ENCODE measurements around the gene BLNK.
"Not testable (repeated sequence)": the region's sequence is repeated elsewhere in the genome, so short reads cannot be mapped to it uniquely, and the experiment has no call there.

The BLNK gene

GRCh38 chr10:96205580-96205979, 65.8 kb downstream of the BLNK start:
- ChIA-PET CTCF (interaction anchor here (9.3 kb wide), 1 partner anchor 23 kb away, joined by 54 read pairs; no protein-coding TSS in a partner anchor), POLR2A (no interaction called here)
- DNase-seq (ENCODE audit: extremely low spot score): no peak
- TF ChIP-seq CTCF (IDR thresholded peaks at IDR 0.05; ENCODE audit: control extremely low read depth, extremely low read depth, low read depth, missing control alignments): no peak

GRCh38 chr10:96201525-96201924, 69.8 kb downstream of the BLNK start:
- TF ChIP-seq CTCF (IDR thresholded peaks at IDR 0.05; ENCODE audit: control extremely low read depth, extremely low read depth, low read depth, missing control alignments): no peak
- ChIA-PET POLR2A (no interaction called here), CTCF (no interaction called here)
- no peak for DNase-seq (ENCODE audit: extremely low spot score)

GRCh38 chr10:96189505-96189904, 81.9 kb downstream of the BLNK start:
- POLR2A ChIA-PET: not testable (repeated sequence)

GRCh38 chr10:96188916-96189315, 82.5 kb downstream of the BLNK start:
- ChIA-PET POLR2A (no interaction called here), CTCF (no interaction called here)
- no peak for DNase-seq (ENCODE audit: extremely low spot score)
- TF ChIP-seq CTCF (IDR thresholded peaks at IDR 0.05; ENCODE audit: control extremely low read depth, extremely low read depth, low read depth, missing control alignments): no peak

More at GRCh38 chr10:96189505-96189904, 81.9 kb downstream of the BLNK start:
- DNase-seq (ENCODE audit: extremely low spot score); CTCF ChIA-PET: not testable (repeated sequence)

- DNase-seq (ENCODE audit: extremely low spot score): no peak
- CTCF ChIA-PET: interaction anchor here (2.8 kb wide), 1 partner anchor 41 kb away, joined by 6 read pairs; no protein-coding TSS in a partner anchor
- no peak for TF ChIP-seq CTCF (IDR thresholded peaks at IDR 0.05; ENCODE audit: control extremely low read depth, extremely low read depth, low read depth, missing control alignments)
- POLR2A ChIA-PET: no interaction called here
Measured at GRCh38 chr10:96188421-96188820, 82.9 kb downstream of the BLNK start.

GRCh38 chr10:96176985-96177384, 94.4 kb downstream of the BLNK start:
- no peak for DNase-seq (ENCODE audit: extremely low spot score)
- ChIA-PET POLR2A (no interaction called here), CTCF (no interaction called here)
- TF ChIP-seq CTCF (IDR thresholded peaks at IDR 0.05; ENCODE audit: control extremely low read depth, extremely low read depth, low read depth, missing control alignments): no peak

- ChIA-PET POLR2A (no interaction called here), CTCF (no interaction called here)
- TF ChIP-seq CTCF (IDR thresholded peaks at IDR 0.05; ENCODE audit: control extremely low read depth, extremely low read depth, low read depth, missing control alignments): no peak
- DNase-seq (ENCODE audit: extremely low spot score): no peak
Measured at GRCh38 chr10:96172666-96173065, 98.7 kb downstream of the BLNK start.

All from GM10248 (cell line).